GM12878 (cell line): Measurements from ENCODE around the gene GNAI2. TPM values are rescaled to one million over a fixed set of nuclear protein-coding genes. Genes with fewer than 3 reads are reported as not detected.

Source experiments
- ATAC-seq: fragments of 200-7000 bp; cut with Tn5 transposase; 3 replicates; pipeline ENCODE4 v1.9.1; 2020; ENCODE audit warnings: mild to moderate bottlenecking, moderate library complexity
- BruUV-seq: library from RNA; stranded (reverse); fragments of 400-500 nt; replicated peaks from 2 replicates; lab custom pipeline; 2021; lab: Mats Ljungman, UMichigan
- CTCF ChIA-PET: fragments of 300-600 bp; sonication (Branson Sonifier 250); formaldehyde crosslinking; extraction: SDS; loops from one replicate; lab custom pipeline; 2021; ENCODE audit warnings: inconsistent platforms; lab: Yijun Ruan, JAX
- POLR2A ChIA-PET: fragments of 350-600 bp; formaldehyde crosslinking; extraction: SDS; loops from one replicate; lab custom pipeline; 2021; ENCODE audit warnings: inconsistent platforms; lab: Charles Lee
- RAD21 ChIA-PET: fragments of 300-600 bp; sonication (Branson Sonifier 250); formaldehyde crosslinking; loops from one replicate; lab custom pipeline; 2023; ENCODE audit warnings: antibody characterized with exemption; ENCODE audit not compliant: unreplicated experiment; lab: Charles Lee
- SMC1A ChIA-PET: fragments of 300-600 bp; sonication (Branson Sonifier 250); formaldehyde crosslinking; loops from one replicate; lab custom pipeline; 2023; ENCODE audit not compliant: unreplicated experiment, uncharacterized antibody; lab: Charles Lee
- DNase-seq: peaks from one replicate; pipeline ENCODE4 v3.0.0-alpha.2; 2011; ENCODE audit warnings: low read depth, low spot score
- FAIRE-seq: peaks from 3 replicates; lab custom pipeline; 2011; peaks lifted over from hg19 to GRCh38; lab: Jason Lieb, UNC
- H2AFZ ChIP-seq: 2 replicates; pipeline ENCODE4 v1.6.0; 2011; ENCODE audit warnings: low read depth, low read length, control low read depth; ENCODE audit not compliant: control insufficient read depth
- H3K27ac ChIP-seq: 2 replicates; pipeline ENCODE4 v1.5.1; 2011; ENCODE audit warnings: control low read depth; ENCODE audit not compliant: control insufficient read depth, insufficient read depth
- H3K27me3 ChIP-seq, 2 experiments: replicated peaks in 1 of 2; 2 replicates each; pipeline versions ENCODE4 v1.6.0 to v1.6.1; 2011; ENCODE audit warnings: low read length in 1 of 2; ENCODE audit not compliant: control insufficient read depth in 2 of 2, insufficient read depth in 2 of 2
- H3K36me3 ChIP-seq, 2 experiments: 2 replicates each; pipeline ENCODE4 v1.5.1; 2011; ENCODE audit warnings: low read length in 1 of 2; ENCODE audit not compliant: control insufficient read depth in 2 of 2, insufficient read depth in 2 of 2
- H3K4me1 ChIP-seq: 2 replicates; pipeline ENCODE4 v1.6.1; 2011; ENCODE audit warnings: mild to moderate bottlenecking, low read length, moderate library complexity, mixed read lengths; ENCODE audit not compliant: control insufficient read depth, insufficient read depth
- H3K4me2 ChIP-seq: 2 replicates; pipeline ENCODE4 v1.6.0; 2011; ENCODE audit warnings: control low read depth; ENCODE audit not compliant: control insufficient read depth, insufficient read depth
- H3K4me3 ChIP-seq: fragments of 200-600 bp; sonication (generic); 2 replicates; pipeline ENCODE4 v1.5.1; 2016
- H3K79me2 ChIP-seq: 2 replicates; pipeline ENCODE4 v1.6.0; 2011; ENCODE audit warnings: low read length; ENCODE audit not compliant: control insufficient read depth, insufficient read depth
- H3K9ac ChIP-seq: 2 replicates; pipeline ENCODE4 v1.8.0; 2011; ENCODE audit warnings: low read length, control low read depth, mixed read lengths; ENCODE audit not compliant: control insufficient read depth, insufficient read depth
- H3K9me3 ChIP-seq: replicated peaks from 3 replicates; pipeline ENCODE4 v1.5.1; 2011; ENCODE audit warnings: mild to moderate bottlenecking, low read length; ENCODE audit not compliant: control insufficient read depth, insufficient read depth
- H4K20me1 ChIP-seq: 2 replicates; pipeline ENCODE4 v1.6.0; 2011; ENCODE audit not compliant: control insufficient read depth, insufficient read depth
- ATF2 ChIP-seq: IDR thresholded peaks from 2 replicates; pipeline ENCODE4 v1.6.1; 2012; ENCODE audit warnings: low read length, inconsistent platforms
- BRCA1 ChIP-seq: IDR thresholded peaks from 2 replicates; pipeline ENCODE4 v1.6.1; 2011; ENCODE audit warnings: low read depth, low read length, improper control_type of control experiment
- CEBPB ChIP-seq, 2 experiments: fragments of 150-350 bp in 1 of 2; IDR thresholded peaks; 2 replicates each; pipeline ENCODE4 v1.6.1; 2012 to 2014; ENCODE audit warnings: low read depth in 2 of 2, low read length in 2 of 2, borderline replicate concordance in 1 of 2, inconsistent platforms in 1 of 2
- E2F8 ChIP-seq: fragments of 450-650 bp; IDR thresholded peaks from 2 replicates; pipeline ENCODE4 v1.6.1; 2018; ENCODE audit warnings: mild to moderate bottlenecking, low read depth, moderate library complexity; ENCODE audit not compliant: partially characterized antibody
- ESRRA ChIP-seq: IDR thresholded peaks from 2 replicates; pipeline ENCODE4 v1.6.1; 2012; ENCODE audit warnings: mild to moderate bottlenecking, low read length, improper control_type of control experiment
- KLF5 ChIP-seq: fragments of 450-650 bp; IDR thresholded peaks from 2 replicates; pipeline ENCODE4 v1.6.1; 2014; ENCODE audit warnings: mild to moderate bottlenecking; ENCODE audit not compliant: partially characterized antibody
- SMC3 ChIP-seq: IDR thresholded peaks from 2 replicates; pipeline ENCODE4 v1.6.1; 2011; ENCODE audit warnings: low read length, improper control_type of control experiment, borderline replicate concordance
- ZBED1 ChIP-seq: IDR thresholded peaks from 2 replicates; pipeline ENCODE4 v1.6.1; 2016; ENCODE audit warnings: borderline replicate concordance
- WGBS: methylation state at CpG from one replicate; pipeline ENCODE4 v1.1.6; 2016; ENCODE audit warnings: low lambda C conversion rate; ENCODE audit not compliant: insufficient replicate concordance, insufficient coverage; ENCODE audit errors: missing lambda C conversion rate; 5-methylcytosine and 5-hydroxymethylcytosine counted together
- in situ Hi-C: fragments of 300-500 bp; cut with MboI; formaldehyde crosslinking; loops from 9 replicates; pipeline ENCODE4 v1.14.3; 2018; ENCODE audit warnings: mixed read lengths
- intact Hi-C: fragments of 100-400 bp; cut with micrococcal nuclease; formaldehyde crosslinking; loops from one replicate; pipeline ENCODE4 v1.14.2; 2022; ENCODE audit not compliant: unreplicated experiment
- polyA plus RNA-seq, 11 experiments: library from polyadenylated mRNA; depleted of rRNA in 4 of 11; unstranded in 6 of 11; stranded (reverse) in 5 of 11; fragments of >200 nt; fragmentation: Nextera tagmentation in 4 of 11; fragmentation: Illumina TruSeq in 1 of 11; extraction: Ambion mirVana in 4 of 11; extraction: Trizol in 1 of 11; gene quantifications; 1 replicate in 1 of 11; 2 replicates in 10 of 11; pipeline versions ENCODE4 v1.2.1 to v1.2.3, GENCODE V29; 2011 to 2016; ENCODE audit warnings: inconsistent platforms in 2 of 11, missing spikeins in 2 of 11, low read depth in 1 of 11
- total RNA-seq, 4 experiments: library from RNA; depleted of rRNA in 3 of 4; stranded (reverse); fragments of >200 nt in 3 of 4; fragmentation: Illumina TruSeq in 1 of 4; extraction: Trizol in 1 of 4; gene quantifications; 2 replicates each; pipeline versions ENCODE4 v1.2.1 to v1.2.3, GENCODE V29; 2013 to 2021

Gene GNAI2
- total and polyA plus RNA-seq, 10 of the 15 experiments (the other 5 are each of a cell fraction or from before 2014, with no cell fraction given): 5.0 to 346 (median 237) TPM

- Histone ChIP-seq H3K36me3 (peaks cover 33 to 45% of the 10 kb centered on the region in 2 experiments), H3K4me3 (no peak overlapping the region), H4K20me1 (peaks cover 20% of the 10 kb centered on the region), H3K27me3 (no peaks in the 10 kb centered on the region), H2AFZ (no peak overlapping the region), H3K27ac (no peak overlapping the region), H3K4me1 (peaks cover 16% of the 10 kb centered on the region), H3K9me3 (no peaks in the 10 kb centered on the region), H3K9ac (no peak overlapping the region), H3K79me2 (peaks cover 50% of the 10 kb centered on the region), H3K4me2 (no peak overlapping the region)
- ATAC-seq: no peak
- no peak for DNase-seq
- intact Hi-C loops (no loop called here), in situ Hi-C loops (no loop called here)
- ChIA-PET RAD21 (no interaction called here), POLR2A (interaction anchor here (0.6 kb wide), 1 partner anchor 42 kb away, joined by 3 read pairs; the partner anchor contains the start of gene IFRD2), CTCF (interaction anchor here (1.0 to 1.8 kb wide), 3 partner anchors 10 to 58 kb away, joined by 3 to 9 read pairs (median 4); partner anchors contain the start of gene GNAT1), SMC1A (interaction anchor here (1.3 kb wide), 1 partner anchor 56 kb away, joined by 3 read pairs; no protein-coding TSS in a partner anchor)
- no peak for TF ChIP-seq E2F8
- TF ChIP-seq KLF5: no peak
- no peak for TF ChIP-seq ZBED1
- no peak for TF ChIP-seq CEBPB (IDR thresholded peaks at IDR 0.05; ENCODE audit: borderline replicate concordance in 1 of 2, low read depth in 2 of 2, low read length in 2 of 2)
- no peak for TF ChIP-seq BRCA1
- no peak for TF ChIP-seq ESRRA
- TF ChIP-seq SMC3: no peak
- no peak for TF ChIP-seq ATF2
- WGBS: 87% methylated on average over 3 of the region's 4 CpGs
- BruUV-seq: no TSS peak
- FAIRE-seq: no peak
Observed at GRCh38 chr3:50250514-50250913, 14.5 kb downstream of the GNAI2 start.
